Measurements from ENCODE around the gene RNF112. TPM values are rescaled to one million over a fixed set of nuclear protein-coding genes. Genes with fewer than 3 reads are reported as not detected.

RNF112 gene
- total RNA-seq, 1 experiment from 2014 or later: 0.81 TPM

- Mint-ChIP-seq H3K4me1 (peaks cover 9 to 18% of the 10 kb centered on the region in 2 experiments), H3K27me3 (ENCODE audit: low read depth) (no peaks in the 10 kb centered on the region; the same call in 1 of the 2 replicates), H3K27ac (peak overlapping the region; percentile 1 to 54 (median 23); a peak in 3 of 7 replicates), H3K9me3 (no peaks in the 10 kb centered on the region; a peak in 1 of 5 replicates), H3K36me3 (ENCODE audit: insufficient read depth in 1 of 3, low read depth in 3 of 3) (peaks cover 0 to 5% (median 0%) of the 10 kb centered on the region in 3 experiments; a peak in 1 of 7 replicates), H3K4me3 (no peak overlapping the region)
- Histone ChIP-seq H3K9me3 (ENCODE audit: control insufficient read depth, low read depth, low read length) (no peaks in the 10 kb centered on the region), H3T11ph (ENCODE audit: low read length) (no peak overlapping the region), H2BK20ac (ENCODE audit: low read depth, low read length, poor library complexity, severe bottlenecking) (no peak overlapping the region), H3K18ac (ENCODE audit: insufficient read length, low read depth, low read length) (no peak overlapping the region), H3K4me1 (ENCODE audit: insufficient read depth, low read length) (no peaks in the 10 kb centered on the region; the same call in 1 of the 2 replicates), H3K56ac (ENCODE audit: insufficient read length, low read depth, low read length) (no peak overlapping the region), H2BK120ac (ENCODE audit: low read depth, low read length, poor library complexity, severe bottlenecking) (no peak overlapping the region), H4K91ac (ENCODE audit: insufficient read length, low read depth, low read length) (no peak overlapping the region), H2BK12ac (ENCODE audit: insufficient read length, low read depth, low read length) (no peak overlapping the region), H2BK5ac (ENCODE audit: insufficient read length, low read length) (no peak overlapping the region), H3K4me2 (ENCODE audit: insufficient read depth, insufficient read length, low read length) (no peak overlapping the region), H3K23ac (ENCODE audit: insufficient read length, low read depth, low read length) (no peak overlapping the region), H3K79me1 (ENCODE audit: insufficient read depth, low read depth, low read length, poor library complexity, severe bottlenecking) (no peaks in the 10 kb centered on the region), H3K4ac (ENCODE audit: low read depth, low read length) (no peak overlapping the region), H3K23me2 (ENCODE audit: insufficient read length, low read depth, low read length, poor library complexity, severe bottlenecking) (no peaks in the 10 kb centered on the region), H4K5ac (ENCODE audit: insufficient read length, low read depth, low read length) (no peak overlapping the region), H3K27ac (ENCODE audit: insufficient read length, low read depth, low read length) (no peak overlapping the region), H4K8ac (replicated peaks; ENCODE audit: insufficient read length, low read depth, low read length) (no peak overlapping the region), H2AFZ (ENCODE audit: low read length) (no peak overlapping the region), H3K27me3 (ENCODE audit: insufficient read depth, low read length) (no peaks in the 10 kb centered on the region), H3K79me2 (ENCODE audit: insufficient read depth, low read length) (no peaks in the 10 kb centered on the region), H4K20me1 (ENCODE audit: control insufficient read depth, insufficient read depth, insufficient read length) (no peaks in the 10 kb centered on the region), H2BK15ac (ENCODE audit: low read depth, low read length) (no peak overlapping the region), H2AK5ac (ENCODE audit: insufficient read length, low read length) (no peak overlapping the region), H3K14ac (ENCODE audit: insufficient read depth, low read length) (no peak overlapping the region; the same call in 1 of the 2 replicates), H3K9ac (ENCODE audit: extremely low read depth, insufficient read length, low read length) (no peak overlapping the region)
- DNase-seq: no peak
- WGBS (ENCODE audit: extremely low coverage, insufficient read length, low lambda C conversion rate): no CpG with 5 or more reads among the region's 2 CpGs
- TF ChIP-seq CTCF (conservative IDR thresholded peaks at IDR 0.05): no peak
Observed at GRCh38 chr17:19398301-19399181, 12.5 kb upstream of the RNF112 start.

Measured in H9 (cell line).